ENCODE data around the gene COL15A1.
"Not testable (repeated sequence)": the region's sequence is repeated elsewhere in the genome, so short reads cannot be mapped to it uniquely, and the experiment has no call there.

The COL15A1 gene

DNA sequence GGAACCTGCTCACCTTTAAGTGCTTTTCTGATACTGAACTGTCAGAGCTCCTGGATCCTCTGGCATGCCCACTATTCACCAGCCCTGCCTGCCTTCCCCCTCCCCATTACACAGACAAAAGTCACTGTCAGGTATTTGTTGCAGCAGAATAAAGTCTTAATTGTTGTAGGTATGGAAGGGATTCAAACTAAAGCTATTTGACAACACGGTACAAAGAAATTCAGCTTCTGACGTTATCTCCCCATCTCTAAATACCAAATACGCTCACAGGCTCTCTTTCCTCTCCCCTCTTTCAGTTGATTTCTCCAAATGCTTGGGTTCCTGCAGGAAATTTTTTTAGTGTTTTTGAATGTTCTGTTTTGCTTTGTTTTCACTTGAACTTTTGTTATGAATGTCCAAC is 151.9 kb downstream of the COL15A1 start:
- DNase-seq, result no peak

DNA sequence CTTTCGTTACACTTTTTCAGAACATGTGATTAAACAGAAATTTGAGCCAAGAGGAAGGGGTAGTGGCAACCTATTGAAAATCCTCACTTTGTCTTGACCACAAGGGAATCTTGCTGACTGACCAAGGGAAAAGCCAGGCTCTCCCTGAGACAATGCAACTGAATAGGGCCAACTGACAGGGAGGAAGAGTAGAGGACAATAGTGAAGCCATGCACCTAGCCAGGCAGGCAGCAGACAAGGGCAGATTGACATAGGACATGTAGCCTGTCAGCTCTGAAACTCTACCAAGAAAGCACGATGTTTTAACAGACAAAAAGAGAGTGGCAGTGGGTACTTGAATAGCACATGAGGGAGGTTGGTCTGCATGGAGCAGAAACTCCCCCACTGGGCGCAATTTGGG is 152.7 kb downstream of the COL15A1 start:
- no peak for DNase-seq

DNA sequence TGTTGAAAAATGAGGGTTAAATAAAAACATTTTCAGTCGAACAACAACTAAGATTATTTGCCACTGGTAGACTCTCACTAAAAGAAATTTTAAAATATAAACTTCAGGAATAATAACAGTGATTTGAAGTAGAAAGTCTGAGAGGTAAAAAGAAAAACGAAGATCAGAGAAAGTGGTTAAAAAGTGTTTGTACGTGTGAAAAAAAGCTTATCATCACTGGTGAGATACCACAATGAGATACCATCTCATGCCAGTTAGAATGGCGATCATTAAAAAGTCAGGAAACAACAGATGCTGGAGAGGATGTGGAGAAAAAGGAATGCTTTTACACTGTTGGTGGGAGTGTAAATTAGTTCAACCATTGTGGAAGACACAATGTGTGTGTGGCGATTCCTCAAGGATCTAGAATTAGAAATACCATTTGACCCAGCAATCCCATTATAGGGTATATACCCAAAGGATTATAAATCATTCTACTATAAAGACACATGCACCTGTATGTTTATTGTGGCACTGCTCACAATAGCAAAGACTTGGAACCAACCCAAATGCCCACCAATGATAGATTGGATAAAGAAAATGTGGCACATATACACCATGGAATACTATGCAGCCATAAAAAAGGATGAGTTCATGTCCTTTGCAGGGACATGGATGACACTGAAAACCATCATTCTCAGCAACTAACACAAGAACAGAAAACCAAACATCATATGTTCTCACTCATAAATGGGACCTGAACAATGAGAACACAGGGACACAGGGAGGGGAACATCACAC is 156.3 kb downstream of the COL15A1 start:
- not testable (repeated sequence) for DNase-seq

DNA sequence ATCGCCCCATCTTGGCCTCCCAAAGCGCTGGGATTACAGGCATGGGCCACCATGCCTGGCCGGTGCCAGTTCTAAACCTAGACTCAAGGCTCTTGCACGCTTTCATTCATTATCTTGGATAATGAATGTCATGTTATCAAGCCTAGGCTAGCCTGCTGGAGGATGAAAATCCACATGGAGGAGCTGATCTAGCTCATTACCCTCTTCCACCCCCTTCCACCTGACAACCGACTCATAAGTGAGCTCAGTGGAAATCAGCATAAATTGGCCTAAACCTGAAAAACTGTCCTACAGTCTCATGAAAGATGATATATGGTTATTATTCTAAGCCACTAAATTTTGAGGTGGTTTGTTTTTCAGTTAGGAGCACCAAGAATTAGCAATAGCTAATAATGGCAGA is 157.6 kb downstream of the COL15A1 start:
- DNase-seq, result no peak

DNA sequence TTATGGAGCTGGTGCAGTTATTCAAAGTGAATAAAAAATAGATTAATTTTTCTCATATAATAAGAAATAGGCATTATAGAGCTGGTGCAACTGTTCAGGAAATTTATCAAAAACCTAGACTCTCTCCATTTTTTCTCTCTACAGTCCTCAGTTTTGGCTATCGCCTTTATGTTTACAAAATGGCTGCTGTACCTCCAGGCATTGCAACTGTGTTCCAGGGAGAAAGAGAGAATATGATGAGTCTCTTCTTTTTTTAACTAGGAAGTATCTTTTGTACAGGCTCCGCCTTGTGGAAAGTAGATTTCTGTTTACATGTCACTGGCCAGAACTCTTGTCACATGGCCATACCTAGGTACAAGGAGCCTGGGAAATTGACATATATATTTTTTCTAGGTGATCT is 158.1 kb downstream of the COL15A1 start:
- DNase-seq, result no peak

DNA sequence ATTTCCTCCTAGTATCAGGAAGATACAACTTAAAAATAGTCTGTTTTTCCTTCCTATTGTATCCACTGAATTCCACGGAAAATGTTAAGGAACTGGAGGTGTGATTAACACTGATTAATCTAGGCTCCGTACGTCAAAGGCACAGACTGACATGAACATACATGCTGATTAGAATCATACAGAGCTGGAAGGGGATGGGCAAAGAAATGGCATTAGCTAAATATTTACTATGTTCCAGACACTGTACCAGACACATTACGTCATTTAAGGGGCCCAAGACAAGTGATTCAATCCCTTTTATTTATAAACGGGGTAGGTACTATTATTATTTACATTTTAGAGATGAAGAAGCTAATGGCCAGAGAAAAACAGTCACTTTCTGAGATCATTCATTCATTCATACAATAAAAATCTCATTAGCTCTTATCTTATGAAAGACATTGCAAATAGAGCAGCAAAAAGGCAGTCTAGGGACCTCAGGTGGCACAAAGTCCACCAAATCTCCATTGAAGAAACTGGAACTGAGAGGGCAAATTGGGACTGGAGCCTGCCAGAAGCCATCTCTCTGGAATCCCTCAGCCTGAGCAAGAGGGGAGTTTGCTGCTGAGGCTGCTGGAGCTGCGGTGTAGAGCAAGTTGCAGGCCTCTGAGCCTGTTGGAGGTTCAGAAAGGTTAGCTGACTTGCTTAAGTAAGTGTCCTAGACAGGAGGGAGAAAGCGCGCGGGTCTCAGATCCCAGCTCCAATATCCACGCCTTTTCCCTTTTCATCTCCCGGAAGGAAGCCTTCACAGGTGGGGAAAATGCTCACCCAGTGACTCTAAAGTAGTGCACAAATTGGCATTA is 159.6 kb downstream of the COL15A1 start:
- no peak for DNase-seq

DNA sequence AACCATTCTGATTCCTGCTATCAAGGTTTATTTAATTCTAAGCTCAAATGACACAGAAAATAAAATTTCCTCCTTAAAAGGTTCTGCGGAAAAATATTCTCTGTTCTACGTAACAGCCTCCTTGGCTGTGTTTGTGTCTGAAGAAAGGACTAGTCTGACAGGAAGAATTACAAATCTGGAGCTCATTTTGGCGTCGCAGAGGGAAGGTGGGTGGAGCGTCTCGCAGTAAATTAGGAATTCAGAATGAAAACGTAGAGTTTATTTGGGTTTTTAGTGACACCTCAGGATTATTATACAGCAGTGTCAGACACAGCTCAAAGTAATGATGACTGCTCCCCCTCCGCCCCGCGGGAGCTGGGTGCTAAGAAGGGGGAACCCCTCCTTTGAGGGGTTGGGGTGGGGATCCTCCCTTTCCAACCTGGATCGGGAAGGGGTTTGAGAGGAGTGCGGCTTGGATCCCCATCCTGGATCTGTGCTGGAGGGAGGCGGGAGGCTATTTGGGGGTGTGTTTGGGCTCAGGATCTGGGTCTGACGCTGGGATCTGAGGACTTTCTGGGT is 160.3 kb downstream of the COL15A1 start:
- DNase-seq, result no peak

DNA sequence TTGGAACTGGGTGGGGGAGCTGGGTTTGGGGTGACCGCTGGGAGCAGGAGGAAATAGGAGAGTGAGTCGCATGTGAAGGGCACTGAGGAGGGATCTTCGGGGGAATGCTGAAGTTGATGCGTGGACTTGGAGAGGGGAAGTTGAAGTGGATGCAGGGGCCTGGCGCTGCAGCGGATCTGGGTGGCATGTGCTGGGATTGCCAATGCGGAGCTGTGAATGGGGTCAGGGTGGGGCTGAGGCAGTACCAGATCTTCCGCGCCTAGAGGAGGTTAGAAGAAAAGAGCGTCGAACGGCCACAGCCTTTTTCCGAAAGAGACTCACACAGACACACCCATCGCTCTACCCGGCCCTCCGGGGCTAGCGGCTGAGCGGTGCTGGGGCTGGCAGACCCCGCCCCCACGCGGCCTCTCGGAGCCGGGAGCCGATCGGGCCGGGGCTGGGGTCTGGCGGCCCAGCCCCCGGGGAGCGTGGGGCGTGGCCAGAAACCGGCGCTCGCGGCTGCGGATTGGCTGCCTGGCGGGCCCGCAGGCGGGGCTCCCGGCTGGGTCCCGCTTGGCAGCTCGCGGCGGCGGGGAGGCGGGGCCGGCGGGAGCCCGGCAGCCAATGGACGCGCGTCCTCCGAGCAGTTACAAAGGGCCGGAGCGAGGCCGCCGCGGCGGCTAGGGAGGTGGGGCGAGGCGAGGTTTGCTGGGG is 160.9 kb downstream of the COL15A1 start, which contains the start of gene TGFBR1:
TSS of gene TGFBR1 (plus strand) at position 655 of the 693 bp plus-strand sequence. CDS start 93 bp downstream, outside the sequence.
- DNase-seq, result peak; percentile 87

DNA sequence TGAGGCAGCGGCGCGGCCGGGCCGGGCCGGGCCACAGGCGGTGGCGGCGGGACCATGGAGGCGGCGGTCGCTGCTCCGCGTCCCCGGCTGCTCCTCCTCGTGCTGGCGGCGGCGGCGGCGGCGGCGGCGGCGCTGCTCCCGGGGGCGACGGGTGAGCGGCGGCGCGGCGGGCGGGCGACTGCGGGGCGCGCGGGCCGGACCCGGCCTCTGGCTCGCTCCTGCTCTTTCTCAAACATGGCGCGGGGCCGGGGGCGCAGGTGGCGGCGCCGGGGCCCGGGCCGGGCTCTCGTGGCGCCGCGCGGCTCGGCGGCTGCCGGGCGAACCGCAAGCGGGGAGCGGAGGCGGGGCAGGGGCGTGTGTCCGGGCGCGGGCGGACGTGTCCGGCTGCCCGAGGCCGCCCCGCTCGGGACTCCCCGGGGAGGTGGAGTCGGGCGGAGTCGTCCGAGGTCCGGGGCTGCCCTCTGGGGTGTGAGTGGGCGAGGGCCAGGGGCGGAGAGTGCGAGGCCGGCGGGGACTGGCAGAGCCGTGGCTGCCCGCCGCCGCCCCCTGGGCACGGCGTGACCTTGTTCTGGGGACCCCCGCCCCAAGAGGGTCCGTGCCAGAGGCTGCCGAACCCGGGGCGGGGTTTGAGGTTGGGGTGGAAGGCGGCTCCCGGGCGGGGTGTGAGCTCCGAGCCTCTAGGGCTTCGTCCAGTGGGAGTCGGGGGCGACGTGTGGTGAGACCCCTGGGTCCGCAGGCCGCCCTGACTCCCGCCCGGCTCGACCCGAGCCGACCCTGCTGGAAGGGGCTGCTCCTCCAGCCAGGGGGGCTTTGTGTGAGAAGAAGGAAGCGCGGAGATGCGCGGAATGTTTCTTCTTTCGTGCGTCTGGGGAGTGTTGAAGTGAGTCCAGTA is 161.7 kb downstream of the COL15A1 start:
- DNase-seq, result peak; percentile 32

DNA sequence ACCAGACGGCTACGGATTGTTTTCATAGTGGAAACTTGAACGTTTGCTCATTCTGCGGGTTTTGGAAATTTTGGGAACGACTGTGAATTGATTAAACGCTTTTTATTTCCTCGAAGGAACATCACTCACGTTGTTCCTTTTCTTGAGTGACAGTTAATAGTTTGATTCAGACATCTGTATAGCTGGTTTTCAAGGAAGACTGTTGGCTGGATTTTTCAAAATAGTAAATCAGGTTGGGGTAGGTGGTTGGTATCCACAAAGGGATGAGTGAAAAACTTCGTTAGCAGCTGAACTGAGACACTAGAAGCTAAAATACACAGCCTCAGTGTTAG is 162.3 kb downstream of the COL15A1 start:
- no peak for DNase-seq

DNA sequence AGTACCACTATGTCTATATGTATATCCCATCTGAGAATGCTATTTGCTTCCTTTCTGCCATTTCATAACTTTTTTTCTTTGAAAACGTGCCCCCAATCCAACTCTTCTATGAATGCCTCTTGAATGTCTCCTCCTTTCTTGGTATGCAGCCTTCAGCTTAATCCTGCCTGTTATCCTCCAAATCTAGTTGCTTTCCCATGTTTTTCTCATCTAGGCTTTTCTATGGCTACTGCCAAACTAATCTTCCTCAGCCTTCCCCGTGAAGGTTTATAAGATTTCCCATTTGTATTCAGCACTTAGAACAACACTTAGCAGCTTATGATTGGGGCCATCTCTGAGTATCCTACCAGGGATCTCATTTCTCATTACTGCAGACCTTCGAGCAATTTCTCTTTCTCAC is 163.7 kb downstream of the COL15A1 start:
- no peak for DNase-seq

DNA sequence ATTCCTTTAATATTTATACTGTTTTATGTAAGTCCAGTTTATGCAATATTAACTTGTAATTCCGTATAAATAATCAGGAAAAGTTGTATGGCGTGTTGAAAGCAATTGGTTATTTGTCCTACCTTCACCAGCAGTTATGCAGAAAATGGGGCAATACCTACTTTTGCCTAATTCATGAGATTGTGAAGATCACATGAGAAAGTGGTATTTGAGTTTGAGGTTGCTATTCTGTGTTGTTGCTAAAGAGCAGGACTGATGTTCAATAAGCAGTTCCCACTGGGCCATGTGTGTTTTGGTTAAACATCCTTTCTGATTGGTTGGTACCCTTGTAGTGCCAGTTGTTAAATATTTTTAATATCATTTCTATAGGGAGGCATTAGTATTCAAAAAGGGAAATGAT is 164.4 kb downstream of the COL15A1 start:
- peak; percentile 21 for DNase-seq

DNA sequence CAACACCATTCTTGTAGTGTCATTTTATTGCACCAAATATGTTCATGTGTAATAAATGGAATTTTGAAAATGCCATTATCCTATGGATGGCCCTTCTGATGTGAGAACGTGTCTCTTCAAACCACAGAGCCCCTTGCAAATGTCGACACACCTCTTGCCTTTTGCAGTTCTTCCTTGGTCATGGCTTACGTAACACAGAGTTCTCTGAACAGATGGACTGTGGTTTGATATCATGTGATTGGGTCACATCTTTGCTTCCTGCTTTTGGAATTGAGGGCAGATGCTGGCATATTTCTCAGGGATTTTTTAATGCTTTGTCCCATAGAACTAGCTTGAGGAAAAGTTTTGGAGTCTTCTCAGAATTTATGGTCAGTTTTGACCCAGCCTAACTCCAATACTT is 165.8 kb downstream of the COL15A1 start:
- peak; percentile 92 for DNase-seq

DNA sequence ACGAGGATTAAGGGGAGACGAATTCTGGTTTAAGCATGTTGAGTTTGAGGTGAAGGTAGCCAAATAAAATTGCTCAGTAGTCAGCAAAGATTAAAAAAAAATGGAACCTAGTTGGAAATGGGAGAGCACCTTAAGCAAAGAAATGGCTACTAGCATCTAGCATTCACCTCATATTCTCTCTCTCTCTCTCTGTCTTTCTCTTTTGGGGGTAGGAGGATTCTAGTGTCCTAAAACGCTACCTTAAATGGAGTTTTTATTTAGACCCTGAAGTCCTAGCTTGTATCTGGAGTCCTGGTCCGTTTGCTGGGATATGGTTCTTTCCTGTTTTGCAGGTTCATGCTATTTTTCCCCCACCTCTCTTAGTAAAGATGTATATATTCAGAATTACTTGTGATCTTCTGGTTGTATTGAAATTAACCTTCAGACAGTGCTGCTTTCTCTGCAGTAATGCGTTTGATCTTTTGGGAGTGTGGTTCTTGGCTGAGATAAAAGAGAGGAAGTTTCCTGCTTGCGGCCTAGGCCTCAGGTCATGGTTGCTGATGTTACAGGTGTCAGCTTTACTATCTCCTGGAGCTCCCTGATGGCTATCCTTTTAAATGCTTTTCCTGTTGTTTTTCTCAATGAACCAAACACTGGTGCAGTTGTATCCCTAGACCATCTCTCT is 169.2 kb downstream of the COL15A1 start:
- DNase-seq, result no peak

DNA sequence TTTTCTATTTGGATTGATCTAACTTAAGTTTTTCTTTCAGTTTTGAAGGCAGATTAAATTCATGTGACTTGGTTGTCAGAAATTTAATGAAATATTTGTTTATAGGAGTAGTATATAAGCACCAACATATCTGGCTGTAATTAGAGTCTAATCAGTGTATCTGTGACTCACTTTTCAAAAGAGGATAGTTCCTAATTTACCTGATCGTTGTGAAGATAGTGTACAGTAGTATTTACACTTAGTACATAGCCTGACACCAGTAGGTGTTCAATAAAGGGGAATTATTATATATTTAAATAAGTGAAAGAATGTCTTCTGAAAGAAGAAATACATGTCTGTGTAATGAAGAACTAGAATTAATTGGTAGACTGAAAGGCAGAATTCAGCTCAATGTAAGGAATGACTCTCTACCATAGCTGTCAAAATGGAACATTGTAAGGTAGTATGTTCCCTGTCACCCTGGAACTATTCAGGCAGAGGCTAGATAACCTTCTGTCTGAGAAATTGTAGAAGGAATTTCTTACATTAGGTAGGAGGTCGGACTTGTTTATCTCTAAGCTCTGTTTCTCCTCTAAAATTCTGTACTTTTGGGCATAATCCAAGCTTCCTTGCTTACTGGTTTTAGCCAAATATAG is 169.8 kb downstream of the COL15A1 start:
- no peak for DNase-seq

DNA sequence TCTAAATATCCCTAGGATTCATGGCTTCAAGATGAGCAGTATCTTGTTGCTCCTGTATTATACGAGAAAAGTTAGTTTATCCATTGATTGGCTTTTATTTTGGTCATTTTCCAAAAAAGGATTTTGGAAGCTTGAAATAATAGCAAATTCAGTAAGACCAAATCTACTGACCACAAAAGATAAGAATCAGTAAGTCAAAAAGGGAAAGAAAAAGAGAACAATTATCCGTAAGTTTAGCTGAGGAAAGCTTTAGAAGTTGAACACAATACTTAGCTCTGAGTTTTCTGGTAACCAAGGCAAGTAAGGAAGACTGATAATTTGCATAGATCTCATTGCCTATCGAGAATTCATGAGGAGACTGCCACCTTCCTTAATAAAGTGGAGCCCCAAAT is 170.3 kb downstream of the COL15A1 start:
- DNase-seq, result no peak

DNA sequence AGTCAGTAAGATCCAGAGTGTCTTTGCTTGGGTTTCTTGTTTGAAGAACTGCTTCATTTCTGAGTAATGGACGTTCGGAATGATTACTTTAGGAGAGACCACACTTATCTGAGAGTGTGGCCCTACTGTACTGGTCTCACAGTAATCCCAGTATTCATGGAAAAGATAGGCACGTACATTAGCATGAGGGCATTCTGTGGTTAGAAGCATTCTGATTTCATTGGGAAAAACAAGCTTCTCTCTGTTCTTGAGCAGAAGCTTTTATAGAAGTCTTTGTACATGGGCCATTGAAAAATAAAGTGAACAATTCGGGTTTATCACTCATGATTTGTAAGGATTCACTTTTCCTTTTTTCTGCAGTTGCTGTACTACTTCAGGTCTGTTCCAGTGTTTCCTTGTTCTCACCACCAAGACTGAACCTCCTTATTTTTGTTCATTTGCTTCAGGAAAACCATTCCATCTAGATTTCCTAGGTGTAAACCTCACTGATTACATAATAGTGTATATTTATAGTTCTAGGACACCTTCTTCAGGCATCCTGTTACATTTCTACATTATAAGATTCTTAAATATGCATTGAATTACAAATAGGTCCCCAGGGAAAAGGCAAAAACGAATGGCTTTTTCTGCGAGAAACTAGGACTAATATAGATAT is 171.3 kb downstream of the COL15A1 start:
- DNase-seq, result no peak

DNA sequence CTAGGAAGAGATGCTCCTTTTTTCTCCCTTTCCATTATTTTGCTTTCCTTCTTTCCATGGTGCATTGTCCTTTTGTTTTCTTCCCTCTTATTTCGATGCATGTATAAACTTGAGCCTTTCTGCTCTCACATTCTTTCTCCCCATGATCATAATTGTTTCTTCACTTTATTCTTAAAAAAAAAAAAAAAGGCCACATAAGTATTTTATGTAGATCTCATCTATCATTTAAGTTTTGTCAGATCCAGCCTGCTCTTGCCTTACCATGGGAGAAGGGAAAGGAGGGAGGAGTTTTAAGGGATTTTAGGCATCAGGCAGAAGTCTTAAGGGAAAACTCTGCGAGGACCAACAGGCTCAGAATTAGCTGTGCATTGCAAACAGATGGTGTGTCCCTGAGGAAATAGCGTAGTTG is 172.3 kb downstream of the COL15A1 start:
- no peak for DNase-seq

DNA sequence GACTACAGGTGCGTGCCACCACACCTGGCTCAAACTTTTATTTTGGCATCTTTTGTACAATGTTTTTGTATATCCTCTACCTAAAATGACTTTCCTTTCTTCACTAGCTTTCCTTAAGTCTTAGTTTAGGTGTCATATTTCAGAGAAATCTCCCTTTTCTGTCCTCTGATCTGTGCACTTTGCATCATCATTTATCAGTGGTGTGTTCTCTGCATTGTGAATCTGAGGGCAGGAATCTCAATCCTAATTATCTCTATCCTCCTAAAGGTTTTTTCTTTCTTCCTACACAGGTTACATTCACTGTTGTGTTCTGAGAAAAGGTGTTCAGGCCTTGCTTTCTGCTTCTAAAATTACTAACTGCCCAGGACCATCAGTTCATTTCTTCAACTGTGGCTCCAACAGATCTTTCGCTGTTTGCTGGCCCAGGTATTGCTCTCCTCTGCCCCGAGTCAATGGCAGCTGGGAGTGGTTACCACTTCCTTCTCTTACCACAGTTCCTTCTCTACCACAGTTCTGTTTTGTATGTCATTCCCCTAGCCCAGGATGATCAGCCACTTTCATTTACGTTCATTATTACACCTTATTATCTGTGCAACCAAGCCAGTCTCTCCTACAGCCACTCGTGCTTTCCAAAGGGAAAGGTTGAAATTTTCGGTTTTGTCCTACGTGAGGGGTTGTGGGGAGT is 175.2 kb downstream of the COL15A1 start:
- peak; percentile 69 for DNase-seq
